Measurements from ENCODE around the gene CD6.

Gene CD6

DNA sequence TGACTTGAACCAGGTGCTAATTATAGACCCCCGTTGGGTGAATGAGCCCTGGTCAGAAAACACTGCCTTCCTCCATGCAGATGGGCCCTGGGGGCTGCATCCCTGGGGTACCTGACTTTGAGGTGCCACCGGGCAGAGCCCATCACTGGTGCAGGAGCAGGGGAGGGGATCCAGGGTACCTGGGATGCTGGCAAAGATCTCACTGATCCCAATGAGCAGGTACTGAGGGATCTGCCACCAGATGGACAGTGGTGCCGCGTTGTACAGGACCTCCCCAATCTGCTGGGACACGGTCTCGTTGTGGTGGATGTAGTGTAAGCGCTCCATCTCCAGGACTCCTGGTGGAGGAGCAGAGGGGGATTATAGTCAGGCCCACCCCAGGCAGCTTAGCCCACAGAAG is 32.2 kb upstream of the CD6 start:
- TF ChIP-seq CTCF (conservative IDR thresholded peaks at IDR 0.05; ENCODE audit: control insufficient read depth, insufficient read depth, low read depth, low read length): no peak
- no peak overlapping the region for H3K4me3 ChIP-seq (ENCODE audit: control insufficient read depth, low read depth, low read length)
- DNase-seq (ENCODE audit: low read depth): no peak

GRCh38 chr11:60939855-60940254 is 31.6 kb upstream of the CD6 start:
- DNase-seq (ENCODE audit: low read depth): no peak
- H3K4me3 ChIP-seq (ENCODE audit: control insufficient read depth, low read depth, low read length): no peak overlapping the region
- no peak for TF ChIP-seq CTCF (conservative IDR thresholded peaks at IDR 0.05; ENCODE audit: control insufficient read depth, insufficient read depth, low read depth, low read length)

GRCh38 chr11:60941371-60942119 is 29.9 kb upstream of the CD6 start:
- H3K4me3 ChIP-seq (ENCODE audit: control insufficient read depth, low read depth, low read length): no peak overlapping the region
- TF ChIP-seq CTCF (conservative IDR thresholded peaks at IDR 0.05; ENCODE audit: control insufficient read depth, insufficient read depth, low read depth, low read length): no peak
- no peak for DNase-seq (ENCODE audit: low read depth)

DNA sequence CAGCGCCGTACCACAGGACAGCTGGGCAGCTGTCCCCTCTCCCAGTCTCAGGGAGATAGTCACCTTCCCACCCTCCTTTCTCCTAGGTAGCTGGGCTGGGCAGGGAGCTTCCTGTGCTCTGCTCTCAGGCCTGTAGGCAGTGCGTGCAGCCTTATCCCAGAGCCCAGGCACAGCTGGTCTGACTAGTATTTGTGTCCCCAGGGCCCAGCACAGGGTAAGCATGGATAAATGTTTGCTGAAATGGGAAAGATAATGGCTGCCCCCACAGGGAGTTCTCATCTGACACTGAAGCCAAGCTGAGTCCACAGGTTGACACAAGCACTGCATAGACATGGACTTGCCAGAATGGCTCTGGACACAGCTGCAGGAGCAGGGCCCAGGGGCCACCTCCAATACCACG is 29.3 kb upstream of the CD6 start:
- H3K4me3 ChIP-seq (ENCODE audit: control insufficient read depth, low read depth, low read length): no peak overlapping the region
- TF ChIP-seq CTCF (conservative IDR thresholded peaks at IDR 0.05; ENCODE audit: control insufficient read depth, insufficient read depth, low read depth, low read length): no peak
- DNase-seq (ENCODE audit: low read depth): no peak

- no peak overlapping the region for H3K4me3 ChIP-seq (ENCODE audit: control insufficient read depth, low read depth, low read length)
- no peak for TF ChIP-seq CTCF (conservative IDR thresholded peaks at IDR 0.05; ENCODE audit: control insufficient read depth, insufficient read depth, low read depth, low read length)
- DNase-seq (ENCODE audit: low read depth): no peak
Measured at GRCh38 chr11:60942970-60943565, 28.4 kb upstream of the CD6 start.

DNA sequence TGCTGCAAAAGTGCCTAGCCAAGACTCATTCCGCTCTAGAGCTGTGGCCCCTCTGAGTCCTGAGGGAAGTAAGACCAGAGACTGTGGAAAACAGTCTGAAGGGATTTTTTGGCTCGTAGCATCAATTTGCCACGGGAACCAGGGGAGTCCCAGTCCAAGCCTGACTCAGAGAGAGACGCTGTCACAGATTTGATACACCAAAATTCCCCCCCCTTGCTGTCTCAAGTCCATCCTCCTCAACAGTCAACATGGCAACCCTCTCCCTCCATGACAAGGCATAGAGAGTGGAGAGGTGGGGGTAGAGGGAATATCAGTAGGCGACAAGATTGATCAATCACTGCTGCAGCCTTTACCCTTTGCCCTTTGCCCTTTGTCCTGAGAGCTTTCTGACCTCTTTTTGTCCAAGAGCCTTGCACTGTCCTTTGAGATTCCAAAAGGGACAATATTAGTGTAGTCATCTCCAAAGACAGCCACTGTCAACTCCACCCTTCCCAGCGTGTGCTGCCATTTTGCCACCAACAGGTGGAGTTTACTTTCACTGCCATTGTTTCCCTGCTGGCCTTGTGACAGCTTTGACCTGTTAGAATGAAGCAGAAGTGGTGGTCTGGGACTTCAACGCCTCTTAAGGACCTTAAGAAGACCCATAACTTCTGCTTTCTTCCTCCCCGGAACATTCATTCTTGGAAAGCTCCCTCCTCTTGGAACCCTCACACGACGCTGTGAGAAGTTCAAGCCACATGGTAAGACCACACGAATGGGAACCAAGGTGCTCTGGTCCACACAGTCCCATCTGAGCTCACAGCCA is 26.8 kb upstream of the CD6 start:
- H3K4me3 ChIP-seq (ENCODE audit: control insufficient read depth, low read depth, low read length): no peak overlapping the region
- DNase-seq (ENCODE audit: low read depth): no peak
- TF ChIP-seq CTCF (conservative IDR thresholded peaks at IDR 0.05; ENCODE audit: control insufficient read depth, insufficient read depth, low read depth, low read length): peak; percentile 25
